HepG2 (cell line): ENCODE data around the gene ZNF391. TPM values are rescaled to one million over a fixed set of nuclear protein-coding genes. Genes with fewer than 3 reads are reported as not detected.
A peak's percentile ranks its signal among the peaks of the same experiment; 100 is the strongest.

Experiments
- DDIT3 ChIP-seq: sonication (generic); formaldehyde crosslinking; IDR thresholded peaks from 2 replicates; pipeline ENCODE4 v1.4.0; 2020; ENCODE audit warnings: mild to moderate bottlenecking, missing genetic modification reagents
- MATR3 ChIP-seq: sonication (generic); formaldehyde crosslinking; IDR thresholded peaks from 2 replicates; pipeline ENCODE4 v1.4.0; 2020; ENCODE audit warnings: missing genetic modification reagents
- MTF1 ChIP-seq: sonication (generic); formaldehyde crosslinking; IDR thresholded peaks from 2 replicates; pipeline ENCODE4 v1.5.0; 2020; ENCODE audit warnings: missing genetic modification reagents
- NCOR1 ChIP-seq: fragments of 200-600 bp; sonication (generic); IDR thresholded peaks from 2 replicates; pipeline ENCODE4 v1.7.0; 2017; ENCODE audit warnings: antibody characterized with exemption, low read length, borderline replicate concordance
- PHB2 ChIP-seq: fragments of 450-650 bp; IDR thresholded peaks from 2 replicates; pipeline ENCODE4 v1.6.1; 2018; ENCODE audit not compliant: partially characterized antibody
- SNAPC5 ChIP-seq: sonication (generic); formaldehyde crosslinking; IDR thresholded peaks from 2 replicates; pipeline ENCODE4 v1.8.1; 2023; ENCODE audit warnings: mild to moderate bottlenecking, missing genetic modification reagents, borderline replicate concordance
- ZFYVE20 ChIP-seq: sonication (generic); formaldehyde crosslinking; IDR thresholded peaks from 2 replicates; pipeline ENCODE4 v1.8.0; 2023; ENCODE audit warnings: low read depth, mild to moderate bottlenecking, moderate library complexity, missing genetic modification reagents, borderline replicate concordance
- ZMYM4 ChIP-seq: sonication (generic); formaldehyde crosslinking; IDR thresholded peaks from 2 replicates; pipeline ENCODE4 v1.8.1; 2023; ENCODE audit warnings: mild to moderate bottlenecking, missing genetic modification reagents
- ZNF709 ChIP-seq: sonication (generic); formaldehyde crosslinking; IDR thresholded peaks from 2 replicates; pipeline ENCODE4 v1.5.0; 2020; ENCODE audit warnings: mild to moderate bottlenecking, missing genetic modification reagents
- polyA plus RNA-seq, 8 experiments: library from polyadenylated mRNA; depleted of rRNA in 3 of 8; stranded (reverse) in 7 of 8; unstranded in 1 of 8; fragments of >200 nt; fragmentation: Illumina TruSeq in 4 of 8; extraction: Trizol in 4 of 8; gene quantifications; 2 replicates each; pipeline versions ENCODE4 v1.2.1 to v1.2.3, GENCODE V29; 2011 to 2016; ENCODE audit warnings: low read depth in 4 of 8, missing spikeins in 1 of 8, mixed read lengths in 1 of 8; ENCODE audit not compliant: insufficient read depth in 1 of 8
- total RNA-seq, 5 experiments: library from RNA; depleted of rRNA; stranded (reverse); fragments of >200 nt; fragmentation: Illumina TruSeq; extraction: Trizol; gene quantifications; 2 replicates each; pipeline ENCODE4 v1.2.3, GENCODE V29; 2016; ENCODE audit warnings: low read depth in 1 of 5
- TF ChIP-seq, protein P1 (sequence below): sonication (generic); formaldehyde crosslinking; IDR thresholded peaks from 2 replicates; pipeline ENCODE4 v1.4.0; 2020; ENCODE audit warnings: mild to moderate bottlenecking, missing genetic modification reagents
- TF ChIP-seq, protein P2 (sequence below): sonication (generic); formaldehyde crosslinking; IDR thresholded peaks from 2 replicates; pipeline ENCODE4 v1.5.0; 2020; ENCODE audit warnings: mild to moderate bottlenecking, low read depth, missing genetic modification reagents, borderline replicate concordance
- TF ChIP-seq, protein P3 (sequence below): sonication (generic); formaldehyde crosslinking; IDR thresholded peaks from 2 replicates; pipeline ENCODE4 v1.4.0; 2020; ENCODE audit warnings: mild to moderate bottlenecking, missing genetic modification reagents
- TF ChIP-seq, protein P4 (sequence below): sonication (generic); formaldehyde crosslinking; IDR thresholded peaks from 2 replicates; pipeline ENCODE4 v1.5.0; 2020; ENCODE audit warnings: missing genetic modification reagents
- TF ChIP-seq, protein P5 (sequence below): sonication (generic); formaldehyde crosslinking; IDR thresholded peaks from 2 replicates; pipeline ENCODE4 v1.4.0; 2020; ENCODE audit warnings: missing genetic modification reagents

Gene ZNF391
- total and polyA plus RNA-seq, 2 of the 13 experiments (the other 11 are each of a cell fraction or from before 2014, with no cell fraction given), result 0.78 to 1.7 TPM

DNA sequence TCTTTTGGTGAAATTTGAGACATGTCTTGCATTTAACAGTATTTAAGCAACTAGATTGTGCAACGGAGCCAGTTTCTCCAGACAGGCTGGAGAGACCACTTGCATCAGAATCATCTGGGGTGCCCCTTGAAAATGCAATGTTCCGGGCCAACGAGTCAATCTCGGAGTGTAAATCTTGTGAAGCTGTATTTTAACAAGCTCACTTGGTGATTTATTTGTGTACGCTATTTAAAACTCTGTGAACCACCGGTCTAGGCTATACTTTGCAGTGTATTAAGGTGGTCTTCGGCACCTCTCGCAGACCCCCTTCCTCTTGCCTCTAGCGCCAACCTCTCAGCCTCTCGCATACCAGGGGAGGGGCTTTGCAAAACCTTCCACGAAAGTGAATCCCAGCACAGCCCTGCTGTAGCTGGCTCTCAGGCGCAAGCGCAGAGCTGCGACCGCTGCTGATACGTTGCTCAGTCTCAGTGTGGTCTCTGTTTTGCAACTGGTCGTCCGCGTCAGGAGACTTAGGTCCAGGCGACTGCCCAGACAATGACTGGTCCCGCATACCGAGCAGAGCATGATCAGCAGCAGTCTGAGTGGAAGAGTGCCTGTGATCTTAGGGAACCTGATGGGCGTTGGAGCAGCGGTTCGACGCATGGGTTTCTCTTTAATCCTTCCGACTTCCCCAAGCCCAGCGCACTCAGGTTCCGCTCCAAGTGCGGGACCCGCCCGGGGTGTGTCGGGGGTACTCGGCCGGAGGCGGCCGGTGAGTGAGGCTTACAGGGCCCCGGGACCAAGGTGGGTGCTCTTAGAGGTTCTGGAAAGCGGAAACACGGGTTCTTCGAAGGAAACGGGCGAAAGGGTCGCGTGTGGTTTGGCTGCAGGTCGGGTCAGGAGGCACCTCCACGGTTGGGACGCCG, at the start of gene ZNF391 (continued):
- TF ChIP-seq, protein P1, sequence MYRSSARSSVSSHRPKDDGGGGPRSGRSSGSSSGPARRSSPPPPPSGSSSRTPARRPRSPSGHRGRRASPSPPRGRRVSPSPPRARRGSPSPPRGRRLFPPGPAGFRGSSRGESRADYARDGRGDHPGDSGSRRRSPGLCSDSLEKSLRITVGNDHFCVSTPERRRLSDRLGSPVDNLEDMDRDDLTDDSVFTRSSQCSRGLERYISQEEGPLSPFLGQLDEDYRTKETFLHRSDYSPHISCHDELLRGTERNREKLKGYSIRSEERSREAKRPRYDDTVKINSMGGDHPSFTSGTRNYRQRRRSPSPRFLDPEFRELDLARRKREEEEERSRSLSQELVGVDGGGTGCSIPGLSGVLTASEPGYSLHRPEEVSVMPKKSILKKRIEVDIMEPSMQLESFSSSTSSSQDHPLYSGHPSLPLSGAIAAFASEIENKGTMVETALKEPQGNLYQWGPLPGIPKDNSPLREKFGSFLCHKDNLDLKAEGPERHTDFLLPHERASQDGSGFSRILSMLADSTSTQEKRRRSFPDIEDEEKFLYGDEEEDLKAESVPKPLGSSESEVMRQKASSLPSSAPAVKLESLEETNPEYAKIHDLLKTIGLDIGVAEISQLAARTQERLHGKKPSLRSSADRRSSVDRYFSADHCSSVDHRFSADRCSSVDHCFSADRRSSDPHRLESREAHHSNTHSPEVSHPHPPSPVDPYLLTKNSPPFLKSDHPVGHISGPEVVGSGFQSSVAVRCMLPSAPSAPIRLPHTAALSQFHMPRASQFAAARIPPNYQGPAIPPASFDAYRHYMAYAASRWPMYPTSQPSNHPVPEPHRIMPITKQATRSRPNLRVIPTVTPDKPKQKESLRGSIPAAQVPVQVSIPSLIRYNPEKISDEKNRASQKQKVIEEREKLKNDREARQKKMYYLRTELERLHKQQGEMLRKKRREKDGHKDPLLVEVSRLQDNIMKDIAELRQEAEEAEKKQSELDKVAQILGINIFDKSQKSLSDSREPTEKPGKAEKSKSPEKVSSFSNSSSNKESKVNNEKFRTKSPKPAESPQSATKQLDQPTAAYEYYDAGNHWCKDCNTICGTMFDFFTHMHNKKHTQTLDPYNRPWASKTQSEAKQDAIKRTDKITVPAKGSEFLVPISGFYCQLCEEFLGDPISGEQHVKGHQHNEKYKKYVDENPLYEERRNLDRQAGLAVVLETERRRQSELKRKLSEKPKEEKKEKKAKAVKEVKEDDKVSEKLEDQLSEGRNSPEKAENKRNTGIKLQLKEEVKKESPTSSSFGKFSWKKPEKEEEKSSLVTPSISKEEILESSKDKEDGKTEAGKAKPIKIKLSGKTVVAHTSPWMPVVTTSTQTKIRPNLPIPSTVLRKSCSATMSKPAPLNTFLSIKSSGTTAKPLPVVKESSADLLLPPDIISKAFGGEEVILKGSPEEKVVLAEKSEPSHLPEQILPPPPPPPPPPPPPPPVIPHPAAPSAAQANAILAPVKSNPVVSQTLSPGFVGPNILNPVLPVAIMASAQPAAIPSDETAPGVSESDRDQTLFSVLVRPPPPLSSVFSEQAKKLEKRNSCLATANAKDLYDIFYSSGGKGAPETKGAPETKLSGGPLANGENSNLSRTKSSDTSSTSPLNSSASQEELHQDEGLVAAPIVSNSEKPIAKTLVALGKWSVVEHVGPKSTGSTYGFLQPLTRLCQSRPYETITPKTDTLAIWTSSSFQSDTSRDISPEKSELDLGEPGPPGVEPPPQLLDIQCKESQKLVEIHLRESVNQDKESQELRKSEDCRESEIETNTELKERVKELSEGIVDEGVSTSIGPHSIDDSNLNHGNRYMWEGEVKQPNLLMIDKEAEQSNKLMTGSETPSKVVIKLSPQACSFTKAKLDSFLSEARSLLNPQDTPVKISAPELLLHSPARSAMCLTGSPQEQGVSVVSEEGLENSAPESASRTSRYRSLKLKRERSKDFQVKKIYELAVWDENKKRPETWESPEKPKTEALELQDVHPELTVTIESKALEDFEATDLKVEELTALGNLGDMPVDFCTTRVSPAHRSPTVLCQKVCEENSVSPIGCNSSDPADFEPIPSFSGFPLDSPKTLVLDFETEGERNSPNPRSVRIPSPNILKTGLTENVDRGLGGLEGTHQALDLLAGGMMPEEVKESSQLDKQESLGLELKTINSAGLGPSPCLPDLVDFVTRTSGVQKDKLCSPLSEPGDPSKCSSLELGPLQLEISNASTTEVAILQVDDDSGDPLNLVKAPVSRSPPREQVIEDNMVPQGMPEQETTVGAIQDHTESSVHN (CRISPR knock-in tag), result 0 out of 2 replicates have a peak, but pooled peaks have one; percentile 83
- no peak for TF ChIP-seq NCOR1
- no peak for TF ChIP-seq MTF1 (CRISPR knock-in tag)
- TF ChIP-seq ZFYVE20 (CRISPR knock-in tag), result no peak
- TF ChIP-seq DDIT3 (CRISPR knock-in tag), result no peak
- no peak for TF ChIP-seq MATR3 (CRISPR knock-in tag)
- TF ChIP-seq ZNF709 (CRISPR knock-in tag), result no peak
- peak; percentile 99 for TF ChIP-seq ZMYM4
- TF ChIP-seq, protein P2, sequence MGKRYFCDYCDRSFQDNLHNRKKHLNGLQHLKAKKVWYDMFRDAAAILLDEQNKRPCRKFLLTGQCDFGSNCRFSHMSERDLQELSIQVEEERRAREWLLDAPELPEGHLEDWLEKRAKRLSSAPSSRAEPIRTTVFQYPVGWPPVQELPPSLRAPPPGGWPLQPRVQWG (CRISPR knock-in tag), result no peak
- no peak for TF ChIP-seq PHB2
- TF ChIP-seq, protein P3, sequence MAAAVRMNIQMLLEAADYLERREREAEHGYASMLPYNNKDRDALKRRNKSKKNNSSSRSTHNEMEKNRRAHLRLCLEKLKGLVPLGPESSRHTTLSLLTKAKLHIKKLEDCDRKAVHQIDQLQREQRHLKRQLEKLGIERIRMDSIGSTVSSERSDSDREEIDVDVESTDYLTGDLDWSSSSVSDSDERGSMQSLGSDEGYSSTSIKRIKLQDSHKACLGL (CRISPR knock-in tag), result peak; percentile 68; the same call in 1 of the 2 replicates
- TF ChIP-seq, protein P4, sequence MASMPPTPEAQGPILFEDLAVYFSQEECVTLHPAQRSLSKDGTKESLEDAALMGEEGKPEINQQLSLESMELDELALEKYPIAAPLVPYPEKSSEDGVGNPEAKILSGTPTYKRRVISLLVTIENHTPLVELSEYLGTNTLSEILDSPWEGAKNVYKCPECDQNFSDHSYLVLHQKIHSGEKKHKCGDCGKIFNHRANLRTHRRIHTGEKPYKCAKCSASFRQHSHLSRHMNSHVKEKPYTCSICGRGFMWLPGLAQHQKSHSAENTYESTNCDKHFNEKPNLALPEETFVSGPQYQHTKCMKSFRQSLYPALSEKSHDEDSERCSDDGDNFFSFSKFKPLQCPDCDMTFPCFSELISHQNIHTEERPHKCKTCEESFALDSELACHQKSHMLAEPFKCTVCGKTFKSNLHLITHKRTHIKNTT (CRISPR knock-in tag), result no peak
- TF ChIP-seq, protein P5, sequence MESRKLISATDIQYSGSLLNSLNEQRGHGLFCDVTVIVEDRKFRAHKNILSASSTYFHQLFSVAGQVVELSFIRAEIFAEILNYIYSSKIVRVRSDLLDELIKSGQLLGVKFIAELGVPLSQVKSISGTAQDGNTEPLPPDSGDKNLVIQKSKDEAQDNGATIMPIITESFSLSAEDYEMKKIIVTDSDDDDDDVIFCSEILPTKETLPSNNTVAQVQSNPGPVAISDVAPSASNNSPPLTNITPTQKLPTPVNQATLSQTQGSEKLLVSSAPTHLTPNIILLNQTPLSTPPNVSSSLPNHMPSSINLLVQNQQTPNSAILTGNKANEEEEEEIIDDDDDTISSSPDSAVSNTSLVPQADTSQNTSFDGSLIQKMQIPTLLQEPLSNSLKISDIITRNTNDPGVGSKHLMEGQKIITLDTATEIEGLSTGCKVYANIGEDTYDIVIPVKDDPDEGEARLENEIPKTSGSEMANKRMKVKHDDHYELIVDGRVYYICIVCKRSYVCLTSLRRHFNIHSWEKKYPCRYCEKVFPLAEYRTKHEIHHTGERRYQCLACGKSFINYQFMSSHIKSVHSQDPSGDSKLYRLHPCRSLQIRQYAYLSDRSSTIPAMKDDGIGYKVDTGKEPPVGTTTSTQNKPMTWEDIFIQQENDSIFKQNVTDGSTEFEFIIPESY, result peak; percentile 73; the same call in 1 of the 2 replicates
- 0 out of 2 replicates have a peak, but pooled peaks have one; percentile 76 for TF ChIP-seq SNAPC5 (CRISPR knock-in tag)
